Measurements from ENCODE around the gene ZBTB20. TPM values are rescaled to one million over a fixed set of nuclear protein-coding genes. Genes with fewer than 3 reads are reported as not detected.

ZBTB20 gene
- total and polyA plus RNA-seq, 10 of the 15 experiments (the other 5 are each of a cell fraction or from before 2014, with no cell fraction given): 0.20 to 5.5 (median 2.2) TPM

- H3K79me2 ChIP-seq (ENCODE audit: control insufficient read depth, insufficient read depth, low read length): no peaks in the 10 kb centered on the region
- ATAC-seq: no peak
- H4K20me1 ChIP-seq (ENCODE audit: control insufficient read depth, insufficient read depth): no peaks in the 10 kb centered on the region
- no peak overlapping the region for H3K27ac ChIP-seq (ENCODE audit: control insufficient read depth, insufficient read depth)
- 59% methylated on average over 5 of the region's 5 CpGs for WGBS (ENCODE audit: insufficient coverage, insufficient replicate concordance, low lambda C conversion rate, missing lambda C conversion rate)
- ChIA-PET SMC1A (ENCODE audit: uncharacterized antibody, unreplicated experiment) (no interaction called here), POLR2A (no interaction called here), RAD21 (ENCODE audit: unreplicated experiment) (no interaction called here), CTCF (no interaction called here)
- no peak overlapping the region for H2AFZ ChIP-seq (ENCODE audit: control insufficient read depth, low read depth, low read length)
- BruUV-seq (replicated peaks): no TSS peak
- TF ChIP-seq CBX5 (IDR thresholded peaks at IDR 0.05; ENCODE audit: low read depth) (no peak), CHD2 (IDR thresholded peaks at IDR 0.05; ENCODE audit: borderline replicate concordance, low read depth, low read length) (no peak), TCF7 (IDR thresholded peaks at IDR 0.05; ENCODE audit: borderline replicate concordance) (0 out of 2 replicates have a peak, but pooled peaks have one; percentile 28), CEBPZ (IDR thresholded peaks at IDR 0.05; ENCODE audit: low read depth, low read length) (no peak)
- no peak overlapping the region for H3K4me2 ChIP-seq (ENCODE audit: control insufficient read depth, insufficient read depth)
- intact Hi-C loops (cut with micrococcal nuclease; ENCODE audit: unreplicated experiment): no loop called here
- H3K27me3 ChIP-seq (replicated peaks in 1 of 2; ENCODE audit: control insufficient read depth in 2 of 2, insufficient read depth in 2 of 2, low read length in 1 of 2): no peaks in the 10 kb centered on the region
- no peak overlapping the region for H3K9ac ChIP-seq (ENCODE audit: control insufficient read depth, insufficient read depth, low read length)
- in situ Hi-C loops (cut with MboI): no loop called here
- no peak for DNase-seq (ENCODE audit: low read depth, low spot score)
- no peaks in the 10 kb centered on the region for H3K9me3 ChIP-seq (replicated peaks; ENCODE audit: control insufficient read depth, insufficient read depth, low read length)
- FAIRE-seq: no peak
- no peaks in the 10 kb centered on the region for H3K4me1 ChIP-seq (ENCODE audit: control insufficient read depth, insufficient read depth, low read length)
- no peak overlapping the region for H3K4me3 ChIP-seq
- H3K36me3 ChIP-seq (ENCODE audit: control insufficient read depth in 2 of 2, insufficient read depth in 2 of 2, low read length in 1 of 2): no peaks in the 10 kb centered on the region
Observed at GRCh38 chr3:114803042-114803695, 343.9 kb downstream of the ZBTB20 start.
